Endothelial cell of umbilical vein (primary cell): ENCODE data around the gene ANKRD13B. TPM values are rescaled to one million over a fixed set of nuclear protein-coding genes. Genes with fewer than 3 reads are reported as not detected.

ENCODE experiments used
- BruUV-seq: library from RNA; stranded (reverse); fragments of 400-500 nt; replicated peaks from 2 replicates; lab custom pipeline; 2021; lab: Mats Ljungman, UMichigan
- CTCF ChIA-PET: fragments of 300-600, 350-600 bp; sonication (Branson Sonifier 250); formaldehyde crosslinking; loops from one replicate; lab custom pipeline; 2021; ENCODE audit warnings: antibody characterized with exemption, inconsistent platforms; lab: Charles Lee
- POLR2A ChIA-PET: fragments of 300-600, 350-600 bp; sonication (Branson Sonifier 250); formaldehyde crosslinking; loops from one replicate; lab custom pipeline; 2021; ENCODE audit warnings: antibody characterized with exemption, inconsistent platforms; lab: Charles Lee
- DNase-seq: peaks from one replicate; pipeline ENCODE4 v3.0.0-alpha.2; 2011; ENCODE audit warnings: low read depth, low spot score
- FAIRE-seq: peaks from 2 replicates; lab custom pipeline; 2011; peaks lifted over from hg19 to GRCh38; lab: Jason Lieb, UNC
- H2AFZ ChIP-seq: 2 replicates; pipeline ENCODE4 v1.6.0; 2012; ENCODE audit warnings: low read depth, low read length, control low read depth, inconsistent platforms
- H3K27ac ChIP-seq: 2 replicates; pipeline ENCODE4 v1.5.1; 2011; ENCODE audit warnings: low read depth, mild to moderate bottlenecking, control low read depth, low read length, moderate library complexity; ENCODE audit not compliant: insufficient read depth
- H3K27me3 ChIP-seq, 2 experiments: 2 replicates each; pipeline versions ENCODE4 v1.6.0 to v1.6.1; 2011; ENCODE audit warnings: low read length in 2 of 2, mixed read lengths in 1 of 2; ENCODE audit not compliant: control insufficient read depth in 2 of 2, insufficient read depth in 2 of 2
- H3K36me3 ChIP-seq, 2 experiments: 2 replicates in 1 of 2; 3 replicates in 1 of 2; pipeline ENCODE4 v1.5.1; 2011; ENCODE audit warnings: low read length in 2 of 2, mild to moderate bottlenecking in 1 of 2, moderate library complexity in 1 of 2; ENCODE audit not compliant: control insufficient read depth in 2 of 2, insufficient read depth in 2 of 2; ENCODE audit errors: extremely low read depth in 1 of 2
- H3K4me1 ChIP-seq: 3 replicates; pipeline ENCODE4 v1.5.1; 2011; ENCODE audit warnings: mild to moderate bottlenecking, low read length; ENCODE audit not compliant: control insufficient read depth, insufficient read depth; ENCODE audit errors: extremely low read depth
- H3K4me2 ChIP-seq: 2 replicates; pipeline ENCODE4 v1.6.1; 2011; ENCODE audit warnings: low read length, control low read depth, mixed read lengths; ENCODE audit not compliant: insufficient read depth
- H3K4me3 ChIP-seq, 3 experiments: fragments of 200-600 bp in 1 of 3; sonication (generic), shearing (Covaris generic) in 1 of 3; replicated peaks in 1 of 3; 2 replicates each; pipeline ENCODE4 v1.5.1; 2011 to 2016; ENCODE audit warnings: control low read depth in 3 of 3, low read length in 3 of 3, mild to moderate bottlenecking in 2 of 3, inconsistent platforms in 1 of 3, low read depth in 1 of 3, moderate library complexity in 1 of 3; ENCODE audit not compliant: insufficient read depth in 1 of 3
- H3K79me2 ChIP-seq: 2 replicates; pipeline ENCODE4 v1.6.0; 2012; ENCODE audit warnings: low read length, inconsistent platforms; ENCODE audit not compliant: control insufficient read depth, insufficient read depth
- H3K9ac ChIP-seq: replicated peaks from 2 replicates; pipeline ENCODE3; 2011; ENCODE audit warnings: low read length, control low read depth; ENCODE audit not compliant: insufficient read depth; ENCODE audit errors: extremely low read depth
- H3K9me1 ChIP-seq: replicated peaks from 3 replicates; pipeline ENCODE4 v1.6.0; 2011; ENCODE audit warnings: mild to moderate bottlenecking, low read length; ENCODE audit not compliant: control insufficient read depth, insufficient read depth; ENCODE audit errors: extremely low read depth
- H3K9me3 ChIP-seq: replicated peaks from 2 replicates; pipeline ENCODE4 v1.5.1; 2012; ENCODE audit warnings: low read length, inconsistent platforms; ENCODE audit not compliant: control insufficient read depth, insufficient read depth
- H4K20me1 ChIP-seq: replicated peaks from 2 replicates; pipeline ENCODE3; 2011; ENCODE audit warnings: mild to moderate bottlenecking, low read length; ENCODE audit not compliant: control insufficient read depth, insufficient read depth; ENCODE audit errors: extremely low read depth
- CTCF ChIP-seq, 2 donors: IDR thresholded peaks; 1 replicate in 1 of 2; 2 replicates in 1 of 2; pipeline ENCODE4 v1.5.1; 2011; ENCODE audit warnings: low read length in 2 of 2, mild to moderate bottlenecking in 2 of 2, moderate library complexity in 2 of 2, control low read depth in 1 of 2, inconsistent platforms in 1 of 2, low read depth in 1 of 2; ENCODE audit not compliant: insufficient read depth in 1 of 2; ENCODE audit errors: extremely low read depth in 1 of 2
- EZH2 ChIP-seq: IDR thresholded peaks from 2 replicates; pipeline ENCODE4 v1.6.1; 2012; ENCODE audit warnings: borderline replicate concordance, low read depth, mild to moderate bottlenecking, moderate library complexity, low read length, inconsistent platforms; ENCODE audit not compliant: severe bottlenecking
- FOS ChIP-seq: IDR thresholded peaks from 2 replicates; pipeline ENCODE4 v1.6.1; 2011; ENCODE audit warnings: mild to moderate bottlenecking, low read length, moderate library complexity, borderline replicate concordance; ENCODE audit not compliant: insufficient read depth
- GATA2 ChIP-seq: IDR thresholded peaks from 2 replicates; pipeline ENCODE4 v1.7.0; 2011; ENCODE audit warnings: low read depth, mild to moderate bottlenecking, moderate library complexity, mixed read lengths, low read length; ENCODE audit not compliant: insufficient read length, insufficient read depth
- JUN ChIP-seq: IDR thresholded peaks from 2 replicates; pipeline ENCODE4 v1.6.1; 2011; ENCODE audit warnings: borderline replicate concordance, low read depth; ENCODE audit not compliant: insufficient read length, insufficient read depth
- MYC ChIP-seq: IDR thresholded peaks from one replicate; pipeline ENCODE4 v1.6.1; 2011; ENCODE audit warnings: mild to moderate bottlenecking, low read depth, low read length
- POLR2A ChIP-seq: IDR thresholded peaks from 2 replicates; pipeline ENCODE4 v1.6.1; 2012; ENCODE audit warnings: low read depth, mild to moderate bottlenecking, control low read depth, low read length
- POLR2AphosphoS5 ChIP-seq: IDR thresholded peaks from 2 replicates; pipeline ENCODE4 v1.6.1; 2012; ENCODE audit warnings: low read depth, mild to moderate bottlenecking, control low read depth, low read length, moderate library complexity; ENCODE audit not compliant: insufficient read depth
- dilution Hi-C: fragments of 300-500 bp; cut with MboI; formaldehyde crosslinking; loops from one replicate; pipeline ENCODE4 v1.15.0; 2019; ENCODE audit warnings: low sequenced_read_pairs; ENCODE audit not compliant: extremely low pct_ligation_motif_present
- intact Hi-C: fragments of 100-400 bp; cut with micrococcal nuclease; formaldehyde crosslinking; loops from one replicate; pipeline ENCODE4 v1.10.0; 2022
- polyA plus RNA-seq, 4 experiments: library from polyadenylated mRNA; depleted of rRNA in 3 of 4; stranded (reverse) in 3 of 4; unstranded in 1 of 4; fragments of >200 nt; gene quantifications; 2 replicates each; pipeline versions ENCODE4 v1.2.1 to v1.2.3, GENCODE V29; 2011 to 2012; ENCODE audit warnings: missing spikeins in 1 of 4
- total RNA-seq: library from RNA; stranded (reverse); gene quantifications from 2 replicates; pipeline ENCODE4 v1.2.3, GENCODE V29; 2021
- TF ChIP-seq, protein P1 (sequence below): IDR thresholded peaks from 2 replicates; pipeline ENCODE4 v1.6.1; 2011; ENCODE audit not compliant: insufficient read depth, insufficient read length

The ANKRD13B gene
- total and polyA plus RNA-seq, 2 donors (not counting 3 experiments of a cell fraction or from before 2014, with no cell fraction given): 21.1 to 23.2 TPM

- dilution Hi-C loops (no loop called here), intact Hi-C loops (no loop called here)
- ChIA-PET CTCF (interaction anchor here (1.4 to 4.1 kb wide), 3 partner anchors 9 to 21 kb away, joined by 3 to 16 read pairs (median 8); partner anchors contain the start of gene ABHD15), POLR2A (no interaction called here)
- no peak for TF ChIP-seq EZH2
- TF ChIP-seq, protein P1, sequence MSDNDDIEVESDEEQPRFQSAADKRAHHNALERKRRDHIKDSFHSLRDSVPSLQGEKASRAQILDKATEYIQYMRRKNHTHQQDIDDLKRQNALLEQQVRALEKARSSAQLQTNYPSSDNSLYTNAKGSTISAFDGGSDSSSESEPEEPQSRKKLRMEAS: no peak
- TF ChIP-seq POLR2AphosphoS5: no peak
- peak; percentile 16 for TF ChIP-seq GATA2
- TF ChIP-seq MYC: no peak
- no peak for TF ChIP-seq POLR2A
- TF ChIP-seq FOS: no peak
- H3K4me1 ChIP-seq: no peaks in the 10 kb centered on the region
- FAIRE-seq: no peak
- no peak overlapping the region for H3K4me2 ChIP-seq
- H4K20me1 ChIP-seq: no peaks in the 10 kb centered on the region
- H3K27ac ChIP-seq: no peak overlapping the region
- no peaks in the 10 kb centered on the region for H3K27me3 ChIP-seq
- no peak overlapping the region for H3K4me3 ChIP-seq
- no peaks in the 10 kb centered on the region for H3K36me3 ChIP-seq
- no TSS peak for BruUV-seq
- no peak overlapping the region for H3K9ac ChIP-seq
- no peak for DNase-seq
- no peaks in the 10 kb centered on the region for H3K79me2 ChIP-seq
- H2AFZ ChIP-seq: no peak overlapping the region
- H3K9me1 ChIP-seq: no peaks in the 10 kb centered on the region
- no peaks in the 10 kb centered on the region for H3K9me3 ChIP-seq
Observed at GRCh38 chr17:29557085-29557738, 35.7 kb upstream of the ANKRD13B start.

DNA sequence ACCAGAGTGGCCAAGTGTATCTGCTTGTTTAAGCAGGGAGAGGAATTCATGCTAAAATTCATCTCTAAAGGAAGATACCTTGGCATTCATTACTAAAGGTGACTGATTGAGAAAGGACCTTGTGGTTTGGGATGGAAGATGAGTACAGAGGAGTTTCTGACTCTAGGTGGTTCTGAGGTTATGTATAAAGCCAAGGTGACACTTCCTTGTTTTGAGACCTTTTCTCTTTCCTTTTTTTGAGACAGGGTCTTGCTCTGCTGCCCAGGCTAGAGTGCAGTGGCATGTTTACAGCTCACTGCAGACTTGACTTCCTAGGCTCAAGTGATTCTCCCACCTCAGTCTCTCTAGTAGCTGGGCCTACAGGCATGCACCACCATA is 35.2 kb upstream of the ANKRD13B start:
- ChIA-PET POLR2A (no interaction called here), CTCF (interaction anchor here (1.4 to 4.1 kb wide), 2 partner anchors 9 to 21 kb away, joined by 3 to 16 read pairs; no protein-coding TSS in a partner anchor)
- dilution Hi-C loops (no loop called here), intact Hi-C loops (no loop called here)
- no peaks in the 10 kb centered on the region for H3K36me3 ChIP-seq
- no peak for TF ChIP-seq CTCF (IDR thresholded peaks at IDR 0.05; ENCODE audit: extremely low read depth in 1 of 2, insufficient read depth in 1 of 2, low read depth in 1 of 2, low read length in 2 of 2)
- TF ChIP-seq FOS: no peak
- no peak for TF ChIP-seq MYC
- TF ChIP-seq POLR2AphosphoS5: no peak
- no peak for TF ChIP-seq GATA2
- TF ChIP-seq, protein P1: no peak
- no peak for TF ChIP-seq POLR2A
- TF ChIP-seq JUN: no peak
- FAIRE-seq (no peak), DNase-seq (no peak)
- H4K20me1 ChIP-seq: no peaks in the 10 kb centered on the region
- H3K9me1 ChIP-seq: no peaks in the 10 kb centered on the region
- H3K9me3 ChIP-seq: no peaks in the 10 kb centered on the region
- H2AFZ ChIP-seq: no peak overlapping the region
- no peaks in the 10 kb centered on the region for H3K27me3 ChIP-seq
- H3K27ac ChIP-seq: no peak overlapping the region
- no peaks in the 10 kb centered on the region for H3K79me2 ChIP-seq
- H3K4me2 ChIP-seq: no peak overlapping the region
- no peak overlapping the region for H3K4me3 ChIP-seq
- BruUV-seq: no TSS peak
- H3K4me1 ChIP-seq: no peaks in the 10 kb centered on the region
- no peak overlapping the region for H3K9ac ChIP-seq
